ENCODE measurements around the gene GABARAPL2. TPM values are rescaled to one million over a fixed set of nuclear protein-coding genes. Genes with fewer than 3 reads are reported as not detected.

Gene GABARAPL2
- total RNA-seq, 1 donor from 2014 or later, result 87.0 TPM

DNA sequence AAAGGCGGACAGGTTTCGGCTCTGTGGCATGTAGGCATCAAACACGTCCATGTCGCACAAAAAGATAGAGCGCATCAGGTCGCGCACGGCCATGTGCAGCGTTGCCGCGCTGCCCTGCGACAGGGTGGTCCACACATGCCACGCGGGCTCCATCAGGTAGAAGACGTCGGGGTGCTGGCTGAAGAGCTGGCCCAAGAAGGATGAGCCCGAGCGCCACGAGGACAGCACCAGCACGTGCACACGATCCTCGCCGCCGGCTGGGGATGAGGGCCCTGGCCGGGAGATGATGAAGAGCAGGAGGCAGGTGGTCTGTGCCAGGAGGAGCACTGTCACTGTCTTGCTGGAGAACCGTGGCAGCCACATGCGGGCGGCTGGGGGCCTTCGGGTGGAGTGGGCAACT is 36.2 kb upstream of the GABARAPL2 start:
- H3K27ac Mint-ChIP-seq (ENCODE audit: unreplicated experiment), result no peak overlapping the region
- DNase-seq (ENCODE audit: low read depth, low spot score), result no peak
- peaks cover 7% of the 10 kb centered on the region for H3K36me3 Mint-ChIP-seq (ENCODE audit: low read depth)
- H3K27me3 Mint-ChIP-seq (ENCODE audit: low read depth), result no peaks in the 10 kb centered on the region
- TF ChIP-seq CTCF (conservative IDR thresholded peaks at IDR 0.05), result no peak
- H3K4me1 Mint-ChIP-seq, result no peaks in the 10 kb centered on the region
- H3K4me3 Mint-ChIP-seq, result no peak overlapping the region
- H3K9me3 Mint-ChIP-seq, result no peaks in the 10 kb centered on the region

- H3K27ac Mint-ChIP-seq (ENCODE audit: unreplicated experiment), result no peak overlapping the region
- H3K27me3 Mint-ChIP-seq (ENCODE audit: low read depth), result no peaks in the 10 kb centered on the region
- peaks cover 3% of the 10 kb centered on the region for H3K36me3 Mint-ChIP-seq (ENCODE audit: low read depth)
- DNase-seq (ENCODE audit: low read depth, low spot score), result no peak
- no peaks in the 10 kb centered on the region for H3K9me3 Mint-ChIP-seq
- no peaks in the 10 kb centered on the region for H3K4me1 Mint-ChIP-seq
- H3K4me3 Mint-ChIP-seq, result no peak overlapping the region
- no peak for TF ChIP-seq CTCF (conservative IDR thresholded peaks at IDR 0.05)
These were observed 33.9 kb upstream of the GABARAPL2 start for GRCh38 chr16:75532142-75532765.

DNA sequence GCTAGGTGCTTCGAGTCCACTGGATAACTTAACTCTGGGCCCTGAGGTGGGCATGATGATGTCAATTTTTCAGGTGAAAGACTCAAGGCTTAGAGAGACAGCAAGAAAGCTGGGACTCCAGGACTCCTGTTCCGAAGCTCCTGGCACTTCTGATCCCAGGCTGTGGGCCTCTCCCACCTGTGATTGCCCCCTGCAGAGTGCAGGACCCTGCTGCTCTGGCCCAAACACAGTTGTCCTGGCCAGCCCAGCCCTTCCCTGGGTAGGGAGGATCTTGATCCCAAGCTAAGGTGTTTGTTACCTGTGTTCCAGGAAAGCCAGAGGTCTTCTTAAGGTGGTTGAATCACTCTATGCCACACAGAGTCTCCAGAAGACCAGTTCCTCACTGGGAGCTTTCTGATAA is 33.4 kb upstream of the GABARAPL2 start:
- H3K36me3 Mint-ChIP-seq (ENCODE audit: low read depth), result peaks cover 3% of the 10 kb centered on the region
- no peak overlapping the region for H3K27ac Mint-ChIP-seq (ENCODE audit: unreplicated experiment)
- no peaks in the 10 kb centered on the region for H3K4me1 Mint-ChIP-seq
- no peaks in the 10 kb centered on the region for H3K9me3 Mint-ChIP-seq
- H3K4me3 Mint-ChIP-seq, result no peak overlapping the region
- no peak for DNase-seq (ENCODE audit: low read depth, low spot score)
- TF ChIP-seq CTCF (conservative IDR thresholded peaks at IDR 0.05), result no peak
- no peaks in the 10 kb centered on the region for H3K27me3 Mint-ChIP-seq (ENCODE audit: low read depth)

DNA sequence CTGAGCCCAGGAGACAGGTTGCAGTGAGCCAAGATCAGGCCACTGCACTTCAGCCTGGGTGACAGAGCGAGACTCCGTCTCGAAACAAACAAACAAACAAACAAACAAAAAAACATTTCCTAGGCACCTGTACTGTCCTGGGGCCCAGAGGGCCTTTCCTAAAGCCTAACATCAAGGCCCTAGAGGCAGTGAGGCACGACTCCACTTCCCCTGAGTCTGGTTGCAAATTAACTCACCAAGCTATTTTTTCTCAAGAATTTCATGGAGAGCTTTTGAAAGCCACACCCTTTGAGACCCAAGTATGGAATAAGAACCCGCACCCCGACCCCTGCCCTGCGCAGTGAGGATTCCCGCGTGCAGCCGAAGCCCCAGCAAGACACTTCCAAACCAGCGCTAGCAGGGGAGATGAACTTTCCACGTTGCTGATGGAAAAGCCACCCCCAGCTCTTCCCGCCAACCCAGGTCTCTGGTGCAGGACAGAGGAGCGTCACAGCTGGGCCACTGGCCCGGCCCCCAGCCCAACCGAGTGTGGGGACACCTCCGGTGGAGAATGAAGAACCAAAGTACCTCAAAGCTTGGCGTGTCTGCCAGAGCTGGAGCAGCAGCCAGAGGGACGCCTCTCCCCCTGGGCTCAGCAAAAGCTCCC is 31.5 kb upstream of the GABARAPL2 start:
- Mint-ChIP-seq H3K4me1 (no peaks in the 10 kb centered on the region), H3K4me3 (no peak overlapping the region), H3K36me3 (ENCODE audit: low read depth) (no peaks in the 10 kb centered on the region), H3K9me3 (no peaks in the 10 kb centered on the region), H3K27me3 (ENCODE audit: low read depth) (no peaks in the 10 kb centered on the region), H3K27ac (ENCODE audit: unreplicated experiment) (no peak overlapping the region)
- no peak for DNase-seq (ENCODE audit: low read depth, low spot score)
- no peak for TF ChIP-seq CTCF (conservative IDR thresholded peaks at IDR 0.05)

GRCh38 chr16:75535211-75535843 is 30.9 kb upstream of the GABARAPL2 start:
- Mint-ChIP-seq H3K9me3 (no peaks in the 10 kb centered on the region), H3K36me3 (ENCODE audit: low read depth) (no peaks in the 10 kb centered on the region), H3K27ac (ENCODE audit: unreplicated experiment) (no peak overlapping the region), H3K4me3 (no peak overlapping the region), H3K27me3 (ENCODE audit: low read depth) (no peaks in the 10 kb centered on the region), H3K4me1 (no peaks in the 10 kb centered on the region)
- no peak for DNase-seq (ENCODE audit: low read depth, low spot score)
- TF ChIP-seq CTCF (conservative IDR thresholded peaks at IDR 0.05), result no peak
